ENCODE data around the gene PCNX3. TPM values are rescaled to one million over a fixed set of nuclear protein-coding genes. Genes with fewer than 3 reads are reported as not detected.

PCNX3 gene
- total RNA-seq, 1 donor from 2014 or later: 59.5 TPM

- no peak for DNase-seq (ENCODE audit: low spot score, unreplicated experiment)
- Mint-ChIP-seq H3K9me3 (ENCODE audit: low read depth) (no peaks in the 10 kb centered on the region), H3K27me3 (peaks cover 15% of the 10 kb centered on the region), H3K36me3 (ENCODE audit: insufficient read depth) (peaks cover 1% of the 10 kb centered on the region), H3K4me3 (ENCODE audit: low read depth) (no peak overlapping the region), H3K4me1 (ENCODE audit: low read depth) (peaks cover 15% of the 10 kb centered on the region), H3K27ac (no peak overlapping the region)
- no peak for TF ChIP-seq CTCF (IDR thresholded peaks at IDR 0.05; ENCODE audit: unreplicated experiment)
These were observed 33.5 kb downstream of the PCNX3 start for GRCh38 chr11:65648997-65649493.

- Mint-ChIP-seq H3K4me3 (ENCODE audit: low read depth) (no peak overlapping the region), H3K27me3 (peaks cover 12% of the 10 kb centered on the region), H3K27ac (no peak overlapping the region), H3K36me3 (ENCODE audit: insufficient read depth) (peaks cover 3% of the 10 kb centered on the region), H3K4me1 (ENCODE audit: low read depth) (peaks cover 15% of the 10 kb centered on the region), H3K9me3 (ENCODE audit: low read depth) (no peaks in the 10 kb centered on the region)
- no peak for TF ChIP-seq CTCF (IDR thresholded peaks at IDR 0.05; ENCODE audit: unreplicated experiment)
- DNase-seq (ENCODE audit: low spot score, unreplicated experiment): no peak
These were observed 34.3 kb downstream of the PCNX3 start for GRCh38 chr11:65649656-65650546.

DNA sequence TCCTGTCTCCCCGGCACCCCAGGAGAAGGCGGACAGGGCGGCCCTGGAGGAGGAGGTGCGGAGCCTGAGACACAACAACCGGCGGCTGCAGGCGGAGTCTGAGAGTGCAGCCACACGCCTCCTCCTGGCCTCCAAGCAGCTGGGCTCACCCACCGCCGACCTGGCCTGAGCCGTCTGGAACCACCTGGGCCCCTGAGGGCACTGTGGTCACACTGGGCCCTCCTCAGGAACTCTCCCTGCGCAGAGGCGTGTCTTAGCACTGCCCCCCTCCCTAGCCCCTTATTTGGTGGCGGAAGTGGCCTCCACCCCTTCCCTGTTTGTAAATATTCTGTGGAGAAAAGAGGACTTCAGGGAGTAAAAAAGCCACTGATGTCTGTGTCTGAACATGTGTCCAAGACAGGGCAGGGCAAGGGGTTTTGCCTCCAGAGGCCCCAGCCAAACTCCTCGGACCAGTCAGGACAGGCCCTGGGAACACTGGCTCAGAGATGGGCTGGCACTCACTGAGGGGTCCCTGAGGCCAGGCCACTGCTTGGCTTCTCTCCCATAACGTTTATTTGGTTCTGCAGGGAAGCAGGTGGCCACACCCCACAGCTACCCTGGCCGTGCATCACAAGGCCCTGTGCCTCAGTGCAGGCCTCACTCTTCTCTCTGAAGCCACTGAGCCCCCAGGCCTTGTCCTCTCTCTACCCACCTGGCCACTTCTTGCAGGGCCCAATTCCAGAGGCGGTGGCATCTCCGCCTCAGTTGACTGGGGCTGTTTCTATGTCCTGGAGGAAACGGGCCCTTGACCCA is 35.2 kb downstream of the PCNX3 start:
- DNase-seq (ENCODE audit: low spot score, unreplicated experiment): no peak
- no peak overlapping the region for H3K4me3 Mint-ChIP-seq (ENCODE audit: low read depth)
- H3K36me3 Mint-ChIP-seq (ENCODE audit: insufficient read depth): peaks cover 10% of the 10 kb centered on the region
- H3K27me3 Mint-ChIP-seq: peaks cover 8% of the 10 kb centered on the region
- H3K9me3 Mint-ChIP-seq (ENCODE audit: low read depth): no peaks in the 10 kb centered on the region
- H3K4me1 Mint-ChIP-seq (ENCODE audit: low read depth): peaks cover 15% of the 10 kb centered on the region
- no peak overlapping the region for H3K27ac Mint-ChIP-seq
- TF ChIP-seq CTCF (IDR thresholded peaks at IDR 0.05; ENCODE audit: unreplicated experiment): no peak

GRCh38 chr11:65651339-65651588 is 35.7 kb downstream of the PCNX3 start:
- no peaks in the 10 kb centered on the region for H3K9me3 Mint-ChIP-seq (ENCODE audit: low read depth)
- H3K4me1 Mint-ChIP-seq (ENCODE audit: low read depth): peaks cover 15% of the 10 kb centered on the region
- H3K27ac Mint-ChIP-seq: no peak overlapping the region

More at GRCh38 chr11:65651339-65651588, 35.7 kb downstream of the PCNX3 start:
- no peak overlapping the region for H3K4me3 Mint-ChIP-seq (ENCODE audit: low read depth)
- no peak for DNase-seq (ENCODE audit: low spot score, unreplicated experiment)
- TF ChIP-seq CTCF (IDR thresholded peaks at IDR 0.05; ENCODE audit: unreplicated experiment): no peak
- H3K36me3 Mint-ChIP-seq (ENCODE audit: insufficient read depth): peaks cover 11% of the 10 kb centered on the region
- H3K27me3 Mint-ChIP-seq: peaks cover 8% of the 10 kb centered on the region
